ENCODE measurements around the gene LMLN.
"Not testable (repeated sequence)": the region's sequence is repeated elsewhere in the genome, so short reads cannot be mapped to it uniquely, and the experiment has no call there.

LMLN gene

DNA sequence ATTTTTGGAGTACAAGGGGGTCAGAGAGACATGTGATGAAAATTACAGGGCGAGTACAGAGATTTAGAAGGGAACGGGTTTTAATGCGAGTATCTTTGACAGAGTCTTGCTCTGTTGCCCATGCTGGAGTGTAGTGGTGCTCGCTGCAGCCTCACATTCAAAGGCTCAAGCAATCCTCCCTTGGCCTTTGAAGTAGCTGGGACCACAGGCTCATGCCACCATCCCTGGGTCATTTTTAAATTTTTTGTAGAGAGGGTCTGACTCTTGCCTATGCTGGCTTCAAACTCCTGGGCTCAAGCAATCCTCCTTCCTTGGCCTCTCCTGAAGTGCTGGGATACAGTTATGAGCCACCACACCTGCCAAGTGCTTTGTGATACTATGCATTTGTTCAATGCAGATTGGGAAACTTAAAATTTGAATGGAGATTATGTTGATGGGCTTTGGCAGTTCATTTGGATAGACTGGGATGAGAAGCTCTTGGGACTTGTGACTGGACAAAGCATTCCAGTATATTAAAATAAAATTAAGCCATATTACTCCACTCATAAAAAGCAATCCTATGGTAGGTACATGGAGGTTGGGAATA, 4.0 kb upstream of the LMLN start:
- DNase-seq, result no peak

DNA sequence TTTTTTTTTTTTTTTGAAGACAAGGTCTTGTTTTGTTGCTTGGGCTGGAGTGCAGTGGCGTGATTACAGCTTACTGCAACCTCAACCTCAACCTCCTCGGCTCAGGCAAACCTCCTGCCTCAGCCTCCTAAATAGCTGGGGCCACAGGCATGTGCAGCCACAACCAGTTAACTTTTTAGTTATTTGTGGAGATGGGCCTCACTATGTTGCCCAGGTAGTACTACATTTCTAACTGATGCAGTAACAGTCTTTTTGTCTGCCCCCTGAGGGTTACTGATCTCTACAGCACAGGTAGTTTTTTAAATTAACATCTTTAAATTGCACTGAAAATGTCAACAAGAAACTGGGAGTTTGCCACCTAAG, 3.4 kb upstream of the LMLN start:
- DNase-seq, result no peak

DNA sequence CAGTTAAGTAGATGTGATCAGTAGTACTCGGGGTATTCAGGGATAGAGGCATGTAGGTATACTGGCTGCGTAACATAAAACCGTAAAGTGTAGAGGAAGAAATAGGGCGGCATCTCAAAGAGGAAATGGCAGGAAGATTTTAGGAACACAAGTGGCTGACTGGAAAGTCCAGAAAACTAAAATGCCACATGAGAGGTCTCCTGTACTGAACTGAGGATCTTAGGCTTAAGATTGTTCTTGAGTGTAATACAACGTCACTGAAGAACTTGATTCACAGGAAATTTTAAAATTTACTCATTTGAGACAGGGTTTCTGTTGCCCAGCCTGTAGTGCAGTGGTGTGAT, 2.3 kb upstream of the LMLN start:
- DNase-seq, result no peak

DNA sequence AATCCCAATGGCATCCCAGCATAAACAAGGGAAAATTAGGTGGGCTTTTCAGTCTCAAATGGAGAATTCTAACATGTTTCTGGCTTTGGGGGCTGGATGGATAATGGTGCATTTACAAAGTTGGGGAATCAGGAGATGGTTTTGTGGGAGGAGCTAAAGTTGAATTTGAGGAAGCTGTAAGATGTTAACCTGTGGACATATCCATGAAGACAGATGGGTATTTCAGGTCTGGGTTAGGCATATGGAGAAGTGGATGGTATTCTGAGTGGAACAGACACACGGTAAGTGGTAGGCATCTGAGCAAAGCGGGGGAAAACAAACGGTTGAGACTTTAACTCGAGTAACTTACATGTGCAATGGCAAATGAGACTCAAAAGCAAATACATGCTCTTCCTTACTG, 1.7 kb upstream of the LMLN start:
- DNase-seq, result no peak

DNA sequence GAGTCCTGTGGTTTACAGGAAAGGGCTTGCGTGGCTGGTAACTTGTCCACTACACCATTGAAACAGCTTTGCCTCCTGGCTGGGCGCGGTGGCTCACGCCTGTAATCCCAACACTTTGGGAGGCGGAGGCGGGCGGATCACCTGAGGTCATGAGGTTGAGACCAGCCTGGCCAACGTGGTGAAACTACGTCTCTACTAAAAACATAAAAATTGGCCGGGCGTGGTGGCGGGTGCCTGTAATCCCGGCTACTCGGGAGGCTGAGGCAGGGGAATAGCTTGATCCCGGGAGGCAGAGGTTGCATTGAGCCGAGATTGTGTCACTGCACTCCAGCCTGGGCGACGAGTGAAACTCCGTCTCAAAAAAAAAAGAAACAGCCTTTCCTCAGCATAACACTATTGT, 1.2 kb upstream of the LMLN start:
- DNase-seq, result not testable (repeated sequence)

DNA sequence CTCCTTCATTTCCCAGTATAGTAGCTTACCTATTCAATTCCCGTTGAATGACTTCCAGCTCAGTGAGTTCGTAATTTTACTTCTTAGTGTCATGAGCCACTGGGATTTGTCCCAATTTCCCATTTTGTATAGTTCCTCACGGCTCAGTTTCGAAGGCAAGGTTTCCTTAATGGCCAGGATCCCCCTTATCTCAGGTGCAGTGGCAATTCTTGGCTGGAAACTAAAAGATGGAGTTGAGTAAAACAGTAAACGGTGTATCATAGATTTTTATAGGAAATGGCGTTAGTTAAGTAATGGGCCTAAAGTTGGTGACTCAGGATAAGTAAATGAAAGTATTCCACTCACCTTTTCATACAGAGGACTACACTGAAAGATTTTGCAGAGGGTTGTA, 522 bp upstream of the LMLN start:
- DNase-seq, result no peak

DNA sequence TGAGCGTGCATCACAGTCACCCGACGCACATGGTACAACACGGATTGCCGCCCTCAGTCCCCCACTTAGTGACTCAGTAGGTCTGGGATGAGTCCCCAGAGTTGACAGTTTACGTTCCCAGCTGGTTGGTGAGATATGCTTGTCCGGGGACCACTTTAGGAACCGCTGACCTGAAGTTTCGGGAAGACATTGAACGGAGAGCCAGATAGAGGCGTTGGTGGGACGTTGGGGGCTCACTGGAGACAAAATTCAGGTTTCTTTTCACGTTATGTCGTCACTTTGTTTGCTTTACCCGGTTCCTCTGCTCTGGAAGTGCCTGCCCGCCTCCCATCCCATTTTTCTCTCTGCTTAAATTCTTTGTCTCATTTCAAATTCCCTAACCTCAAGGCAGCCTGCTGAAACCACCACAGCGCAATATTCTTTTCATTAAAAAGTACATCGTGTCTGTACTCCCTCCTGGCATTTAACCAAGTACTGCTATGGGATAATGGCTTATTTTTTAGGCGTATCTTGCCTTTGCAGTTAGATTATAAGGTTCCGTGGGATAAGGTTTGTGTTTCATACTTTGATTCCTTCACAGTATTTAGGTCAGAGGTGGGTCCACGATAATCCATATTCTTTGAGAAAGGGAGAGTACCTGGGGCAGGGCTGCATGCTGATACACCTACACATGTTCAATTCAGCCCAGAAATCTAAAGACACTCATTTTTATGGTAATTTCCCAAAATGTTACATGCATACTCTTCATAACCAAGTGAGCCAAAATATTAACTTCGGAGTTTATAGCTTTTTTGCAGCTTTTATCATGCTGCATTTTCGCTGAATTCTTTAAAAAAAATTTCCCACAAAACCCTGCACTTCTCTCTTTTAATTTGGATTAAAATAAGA, 921 bp downstream of the LMLN start:
- no peak for DNase-seq

DNA sequence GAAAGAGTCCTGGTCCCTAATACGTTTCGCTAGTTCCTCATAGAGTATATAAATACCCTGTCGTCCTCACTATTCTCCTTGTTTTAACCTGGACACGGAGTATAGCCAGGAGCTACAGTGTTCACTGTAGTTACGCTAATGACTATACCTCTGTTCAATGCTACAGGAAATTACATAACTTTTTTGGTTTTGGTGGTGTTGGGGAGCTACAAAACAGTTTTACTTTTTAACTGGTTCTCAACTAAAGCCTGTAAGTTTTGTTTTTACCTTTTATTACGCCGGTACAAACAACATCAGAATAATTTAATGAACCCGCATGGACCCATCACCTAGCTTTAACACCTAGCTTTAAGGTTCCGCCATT, 1.5 kb downstream of the LMLN start:
- DNase-seq, result no peak

DNA sequence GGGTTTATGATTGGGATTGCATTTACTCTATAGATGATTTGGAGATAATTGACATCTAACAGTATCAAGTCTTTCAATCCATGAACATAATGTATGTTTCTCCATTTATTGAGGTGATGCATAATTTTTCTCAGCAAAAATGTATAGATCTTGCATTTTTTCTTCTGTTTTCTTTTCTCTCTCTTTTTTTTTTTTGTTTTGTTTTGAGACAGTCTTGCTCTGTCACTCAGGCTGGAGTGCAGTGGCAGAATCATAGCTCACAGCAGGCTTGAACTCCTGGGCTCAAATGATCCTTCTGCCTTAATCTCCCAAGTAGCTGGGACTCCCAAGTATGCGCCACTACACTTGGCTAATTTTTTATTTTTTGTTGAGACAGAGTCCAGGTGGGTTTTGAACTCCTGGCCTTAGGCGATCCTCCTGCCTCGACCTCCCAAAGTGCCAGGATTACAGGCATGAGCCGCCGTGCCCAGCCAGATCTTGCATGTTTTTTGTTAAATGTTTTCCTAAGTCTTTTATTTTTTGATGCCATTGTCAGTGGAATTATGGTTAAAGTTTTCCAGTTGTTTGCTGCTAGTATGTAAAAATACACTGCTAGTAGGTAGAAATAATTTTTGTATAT, 3.1 kb downstream of the LMLN start:
- DNase-seq, result no peak

DNA sequence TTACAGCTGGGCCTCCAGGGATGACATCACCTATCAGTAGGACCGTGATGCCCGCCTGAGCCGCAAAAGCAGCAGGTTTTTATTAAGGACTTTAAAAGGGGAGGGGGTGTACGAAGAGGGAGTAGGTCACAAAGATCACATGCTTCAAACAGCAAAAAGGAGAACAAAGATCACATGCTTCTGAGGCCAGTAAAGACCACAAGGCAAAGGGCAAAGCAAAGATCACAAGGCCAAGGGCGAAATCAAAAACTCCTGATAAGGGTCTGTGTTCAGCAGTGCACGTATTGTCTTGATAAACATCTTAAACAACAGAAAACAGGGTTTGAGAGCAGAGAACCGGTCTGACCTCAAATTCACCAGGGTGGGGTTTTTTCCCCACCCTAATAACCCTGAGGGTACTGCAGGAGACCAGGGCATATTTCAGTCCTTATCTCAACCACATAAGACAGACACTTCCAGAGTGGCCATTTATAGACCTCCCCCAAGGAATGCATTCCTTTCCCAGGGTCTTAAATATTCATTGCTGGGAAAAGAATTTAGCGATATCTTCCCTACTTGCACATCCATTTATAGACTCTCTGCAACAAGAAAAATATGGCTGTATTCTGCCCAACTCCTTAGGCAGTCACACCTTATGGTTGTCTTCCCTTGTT, 7.4 kb downstream of the LMLN start:
- DNase-seq, result not testable (repeated sequence)

DNA sequence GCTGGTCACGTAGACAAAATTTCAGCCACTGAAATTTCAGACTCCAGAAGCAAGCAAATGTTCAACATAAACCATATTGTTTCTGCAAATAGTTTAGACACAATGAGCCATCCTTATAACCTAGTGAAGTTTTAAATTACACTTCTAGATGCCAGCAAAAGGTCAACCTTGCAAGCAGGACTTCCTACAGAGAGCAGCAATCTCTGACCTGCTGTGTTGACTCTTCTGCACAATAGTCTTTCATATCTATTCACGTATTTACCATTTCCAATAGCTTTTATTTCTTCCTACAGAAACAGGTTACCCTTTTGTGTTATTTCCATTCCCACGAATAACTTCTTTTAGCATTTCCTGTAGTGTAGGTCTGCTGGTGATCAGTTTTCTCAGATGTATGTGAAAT, 10.6 kb downstream of the LMLN start:
- DNase-seq, result no peak

DNA sequence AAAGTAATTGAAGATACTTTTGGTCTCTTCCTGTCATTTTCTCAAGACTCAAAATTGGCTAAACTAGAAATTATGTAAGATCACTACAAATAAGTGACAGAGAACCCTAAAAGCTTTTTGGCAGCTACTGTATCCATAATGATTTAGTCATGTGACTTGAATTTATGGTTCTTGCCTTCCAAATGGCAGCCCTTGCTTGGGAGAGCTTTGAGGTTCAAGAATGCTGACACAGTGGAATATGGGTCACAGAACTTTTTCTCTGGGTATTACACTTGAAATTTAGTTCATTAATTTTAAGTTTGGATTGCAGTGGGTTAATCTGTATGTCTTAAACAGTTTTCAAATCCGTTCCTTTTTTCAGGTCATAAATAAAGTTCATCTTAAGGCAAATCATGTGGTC, 14.0 kb downstream of the LMLN start:
- DNase-seq, result no peak

DNA sequence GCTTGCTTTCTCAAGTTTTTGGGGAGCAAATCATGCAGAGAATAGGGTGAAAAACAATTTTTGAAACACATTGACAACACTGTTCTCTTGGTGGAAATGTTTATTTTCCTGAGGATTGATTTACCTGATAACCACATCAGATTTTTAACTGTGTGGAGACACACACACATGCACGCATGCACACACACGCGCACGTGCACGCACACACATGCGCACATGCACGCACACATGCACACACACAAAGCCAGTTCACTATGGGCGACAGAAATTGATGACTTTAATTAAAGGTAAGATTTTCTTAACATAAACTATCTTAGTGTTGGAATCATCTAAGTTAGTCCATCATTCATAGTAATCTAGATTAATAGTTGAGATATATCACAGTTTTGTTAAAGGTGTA, 15.3 kb downstream of the LMLN start:
- DNase-seq, result no peak

DNA sequence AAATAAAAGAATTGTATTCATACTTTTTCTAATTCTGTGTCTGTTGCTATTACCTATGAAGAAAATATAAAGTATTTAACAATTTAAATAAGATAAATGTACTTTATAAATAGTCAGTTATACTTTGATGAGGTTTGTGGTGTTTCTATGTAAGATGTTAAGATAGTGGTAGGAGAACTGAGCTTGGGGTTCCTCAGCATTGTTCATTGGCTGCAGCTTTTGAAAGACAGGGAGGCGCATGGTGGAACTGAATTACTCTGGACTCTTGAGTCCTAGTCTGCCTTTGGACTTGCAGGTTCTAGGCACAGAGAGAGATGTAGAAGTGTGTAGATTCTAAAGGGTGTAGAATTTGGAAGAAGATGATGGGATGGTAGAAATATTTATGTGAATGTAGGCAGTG, 23.1 kb downstream of the LMLN start:
- DNase-seq, result no peak

DNA sequence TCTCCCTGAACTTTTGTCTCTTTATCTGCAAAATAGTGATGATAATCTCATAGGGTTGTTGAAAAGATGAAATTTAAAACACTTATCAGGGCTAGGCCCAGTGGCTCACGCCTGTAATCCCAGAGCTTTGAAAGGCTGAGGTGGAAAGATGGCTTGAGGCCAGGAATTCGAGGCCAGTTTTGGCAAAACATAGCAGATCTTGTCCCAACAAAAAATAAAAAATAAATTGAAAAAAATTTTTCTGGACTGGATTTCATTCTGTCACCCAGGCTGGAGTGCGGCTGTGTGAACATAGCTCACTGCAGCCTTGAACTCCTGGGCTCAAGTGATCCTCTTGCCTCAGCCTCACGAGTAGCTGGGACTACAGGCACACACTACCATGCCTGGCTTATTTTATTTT, 29.6 kb downstream of the LMLN start:
- no peak for DNase-seq

DNA sequence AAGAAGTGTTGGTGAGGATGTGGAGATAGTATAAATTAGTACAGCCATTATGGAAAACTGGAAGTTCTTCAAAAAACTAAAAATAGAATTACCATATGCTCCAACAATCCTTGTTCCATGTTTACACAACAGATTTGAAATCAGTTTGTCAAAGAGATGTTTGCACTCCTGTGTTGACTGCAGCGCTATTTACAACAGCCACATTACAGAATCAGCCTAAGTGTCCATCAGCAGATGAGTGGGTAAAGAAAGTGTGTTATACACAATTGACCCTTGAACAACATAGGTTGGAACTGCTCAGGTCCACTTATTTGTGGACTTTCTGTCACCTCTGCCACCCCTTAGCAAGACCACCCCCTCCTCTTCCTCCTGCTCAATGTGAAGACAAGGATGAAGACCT, 34.7 kb downstream of the LMLN start:
- DNase-seq, result no peak

DNA sequence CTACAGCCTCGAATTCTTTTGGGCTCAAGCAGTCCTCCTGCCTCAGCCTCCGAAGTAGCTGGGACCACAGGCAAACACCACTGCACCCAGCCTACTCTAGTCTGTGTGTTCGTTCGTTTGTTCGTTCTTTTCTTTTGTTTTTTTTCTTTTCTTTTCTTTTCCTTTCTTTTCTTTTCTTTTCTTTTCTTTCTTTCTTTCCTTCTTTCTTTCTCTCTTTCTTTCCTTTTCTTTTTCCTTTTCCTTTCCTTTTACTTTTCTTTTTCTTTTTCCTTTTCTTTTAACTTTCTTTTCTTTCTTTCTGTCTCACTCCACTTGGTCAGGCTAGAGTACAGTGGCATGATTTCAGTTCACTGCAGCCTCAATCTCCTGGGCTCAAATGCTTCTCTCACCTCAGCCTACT, 36.8 kb downstream of the LMLN start:
- DNase-seq, result no peak

DNA sequence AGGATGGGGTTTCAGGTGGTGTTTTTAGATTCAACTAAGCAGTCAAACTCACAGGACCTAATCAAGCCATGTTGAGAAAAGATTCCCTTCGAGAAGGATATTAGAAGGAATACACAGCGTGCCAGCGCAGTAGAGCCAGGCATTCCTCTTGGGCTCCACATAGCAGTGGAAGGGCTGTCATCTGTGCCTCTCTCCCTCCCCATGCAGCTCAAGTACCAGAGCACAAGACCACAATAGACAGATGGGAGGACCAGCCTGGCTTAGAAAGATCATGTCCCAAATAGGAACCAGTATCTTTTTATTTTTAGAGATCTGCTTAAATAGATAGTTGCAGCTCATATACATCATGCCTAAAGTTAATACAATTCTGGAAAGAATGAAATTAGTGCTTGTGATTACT, 37.9 kb downstream of the LMLN start:
- no peak for DNase-seq

DNA sequence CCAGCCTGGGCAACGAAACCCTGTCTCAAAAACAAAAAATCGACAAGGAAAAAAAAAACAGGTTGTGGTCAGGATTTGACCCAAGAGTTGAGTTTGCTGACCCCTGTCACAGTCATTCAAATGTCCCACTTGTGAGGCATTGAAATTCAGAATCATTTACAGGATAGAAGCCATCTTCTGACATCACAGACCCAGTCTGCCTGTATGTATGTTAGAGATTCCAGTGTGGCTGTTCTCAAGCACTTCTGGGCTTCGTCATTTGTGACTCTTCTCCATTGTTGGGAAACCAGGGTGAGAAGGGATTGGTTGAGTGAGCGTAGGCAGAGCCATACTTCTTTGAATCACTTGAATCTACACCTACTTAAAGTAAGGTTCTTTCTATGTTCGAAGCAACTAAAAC, 57.1 kb downstream of the LMLN start:
- no peak for DNase-seq

DNA sequence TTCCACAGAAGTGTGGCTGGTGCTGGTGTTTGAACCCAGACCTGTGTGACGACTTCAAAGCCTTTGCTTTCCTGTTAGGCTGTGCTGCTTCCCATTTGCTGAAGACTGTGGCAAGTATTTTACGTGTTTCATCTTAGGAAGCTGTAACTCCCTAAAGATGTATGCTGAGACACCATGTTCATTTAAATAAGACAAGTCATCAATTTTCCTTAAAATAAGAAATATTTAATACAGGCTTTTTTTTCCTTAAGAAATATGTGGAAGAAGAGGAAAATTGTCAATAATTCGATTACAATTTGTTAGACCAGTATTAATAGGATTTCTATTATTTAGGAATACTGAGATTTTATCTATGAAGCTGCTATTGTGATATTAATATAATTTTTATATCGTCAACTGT, 58.4 kb downstream of the LMLN start:
- no peak for DNase-seq

DNA sequence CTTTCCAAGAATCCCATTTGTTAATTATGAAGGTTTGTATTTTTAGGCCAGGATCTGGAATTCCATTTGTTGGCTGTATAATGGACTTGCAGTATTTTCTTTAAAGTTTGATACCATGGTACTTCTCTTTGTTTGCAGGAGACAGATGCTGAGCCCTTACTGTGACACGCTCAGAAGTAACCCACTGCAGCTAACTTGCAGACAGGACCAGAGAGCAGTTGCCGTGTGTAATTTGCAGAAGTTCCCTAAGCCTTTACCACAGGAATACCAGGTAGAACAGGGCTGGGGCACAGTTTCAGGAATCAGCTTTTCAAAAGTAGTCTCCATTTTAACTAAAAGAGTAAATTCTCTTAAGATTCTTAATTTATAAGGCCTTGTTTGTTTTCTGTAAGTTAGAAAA, 59.1 kb downstream of the LMLN start:
- DNase-seq, result no peak

DNA sequence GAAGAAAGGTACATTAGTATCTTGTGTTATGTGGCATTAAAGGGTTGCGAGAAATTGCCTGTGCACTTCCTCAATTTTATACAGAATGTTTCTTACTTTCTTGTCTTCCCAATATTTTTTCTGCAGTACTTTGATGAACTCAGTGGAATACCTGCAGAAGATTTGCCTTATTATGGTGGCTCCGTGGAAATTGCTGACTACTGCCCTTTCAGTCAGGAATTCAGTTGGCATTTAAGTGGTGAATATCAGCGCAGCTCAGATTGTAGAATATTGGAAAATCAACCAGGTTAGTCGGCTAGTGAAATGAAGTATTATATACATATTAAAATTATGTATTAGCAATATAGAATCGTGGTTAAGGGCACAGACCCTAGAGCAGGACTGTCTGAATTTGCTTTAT, 61.3 kb downstream of the LMLN start:
- no peak for DNase-seq

DNA sequence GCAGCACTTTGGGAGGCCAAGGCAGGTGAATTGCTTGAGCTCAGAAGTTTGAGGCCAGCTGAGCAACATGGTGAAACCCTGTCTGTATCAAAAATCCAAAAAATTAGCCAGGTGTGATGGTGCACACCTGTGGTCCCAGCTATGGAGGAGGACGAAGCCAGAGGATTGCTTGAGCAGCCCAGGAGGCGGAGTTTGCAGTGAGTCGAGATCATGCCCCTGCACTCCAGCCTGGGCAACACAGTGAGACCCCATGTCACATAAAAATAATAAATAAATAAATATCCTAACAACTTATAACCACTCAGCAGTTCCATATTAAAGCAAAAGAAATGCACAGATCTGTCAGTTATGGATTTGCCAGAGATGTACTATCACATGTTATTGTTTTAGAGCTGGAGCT, 62.6 kb downstream of the LMLN start:
- DNase-seq, result no peak

DNA sequence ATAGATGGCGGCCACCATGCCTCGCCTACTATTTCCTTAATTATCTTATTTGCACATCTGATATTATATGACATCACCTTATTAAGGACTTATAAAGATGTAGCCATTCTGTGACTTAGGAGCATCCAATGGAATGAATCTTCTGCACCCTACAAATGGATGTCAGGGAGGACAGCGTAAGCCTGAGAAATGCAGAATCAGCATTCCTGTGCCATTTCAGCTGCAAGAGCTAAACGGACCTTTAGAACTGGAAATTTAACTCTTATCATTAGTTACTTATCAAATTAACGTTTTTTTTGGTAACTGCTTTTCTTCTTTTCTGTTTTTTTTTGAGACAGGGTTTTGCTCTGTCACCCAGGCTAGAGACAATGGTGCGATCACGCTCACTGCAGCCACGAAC, 65.6 kb downstream of the LMLN start:
- DNase-seq, result no peak
